T-cell (primary cell): ENCODE data around the gene SCGN. TPM values are rescaled to one million over a fixed set of nuclear protein-coding genes. Genes with fewer than 3 reads are reported as not detected.

Source experiments
- ATAC-seq, 4 experiments: fragments of 200-7000 bp in 3 of 4; fragments of 150-1000 bp in 1 of 4; cut with Tn5 transposase; replicated peaks in 1 of 4; 1 replicate in 3 of 4; 2 replicates in 1 of 4; pipeline ENCODE4 v1.10.0; 2021; ENCODE audit warnings: moderate library complexity in 3 of 4, mild to moderate bottlenecking in 2 of 4, moderate number of reproducible peaks in 1 of 4
- CTCF ChIA-PET, 2 donors: fragments of 300-600 bp; sonication (Branson Sonifier 250); formaldehyde crosslinking; loops; one replicate each; lab custom pipeline; 2022; ENCODE audit warnings: antibody characterized with exemption in 2 of 2; lab: Charles Lee
- POLR2A ChIA-PET, 2 donors: fragments of 300-600 bp; sonication (Branson Sonifier 250); formaldehyde crosslinking; loops; one replicate each; lab custom pipeline; 2022; ENCODE audit warnings: antibody characterized with exemption in 2 of 2; lab: Charles Lee
- DNase-seq, 35 experiments: peaks; one replicate each; pipeline versions ENCODE4 v3.0.0 to v3.0.0-alpha.2; 2013 to 2023
- H3K27ac ChIP-seq: one replicate; pipeline ENCODE4 v1.5.1; 2013; ENCODE audit warnings: low read length
- H3K27me3 ChIP-seq, 2 experiments: replicated peaks in 1 of 2; 1 replicate in 1 of 2; 2 replicates in 1 of 2; pipeline versions ENCODE4 v1.6.1 to v1.7.0; 2013; ENCODE audit warnings: low read length in 1 of 2, mixed read lengths in 1 of 2; ENCODE audit not compliant: control insufficient read depth in 2 of 2, insufficient read depth in 2 of 2; ENCODE audit errors: extremely low read depth in 1 of 2
- H3K36me3 ChIP-seq, 2 donors: 1 replicate in 1 of 2; 2 replicates in 1 of 2; pipeline versions ENCODE4 v1.6.1 to v1.7.0; 2013; ENCODE audit warnings: low read length in 1 of 2; ENCODE audit not compliant: control insufficient read depth in 2 of 2, insufficient read depth in 1 of 2; ENCODE audit errors: extremely low read depth in 1 of 2
- H3K4me1 ChIP-seq, 2 experiments: 1 replicate in 1 of 2; 2 replicates in 1 of 2; pipeline versions ENCODE4 v1.6.1 to v1.7.0; 2013; ENCODE audit warnings: low read length in 2 of 2, mixed read lengths in 1 of 2; ENCODE audit not compliant: insufficient read depth in 2 of 2, control insufficient read depth in 1 of 2; ENCODE audit errors: extremely low read depth in 1 of 2
- H3K4me3 ChIP-seq, 2 donors: 1 replicate in 1 of 2; 2 replicates in 1 of 2; pipeline versions ENCODE4 v1.5.1 to v1.7.0; 2013; ENCODE audit warnings: mild to moderate bottlenecking in 2 of 2, low read length in 1 of 2, moderate library complexity in 1 of 2; ENCODE audit not compliant: control insufficient read depth in 1 of 2; ENCODE audit errors: extremely low read depth in 1 of 2
- H3K9me3 ChIP-seq: 2 replicates; pipeline ENCODE4 v1.7.0; 2013
- H3K27ac Mint-ChIP-seq, 2 donors: one replicate each; pipeline ENCODE4 v1.8.0; 2020 to 2021; ENCODE audit warnings: mild to moderate bottlenecking in 2 of 2, mixed read lengths in 2 of 2
- H3K27me3 Mint-ChIP-seq, 2 donors: one replicate each; pipeline ENCODE4 v1.8.0; 2021 to 2022; ENCODE audit warnings: mixed read lengths in 2 of 2
- H3K36me3 Mint-ChIP-seq: one replicate; pipeline ENCODE4 v1.8.0; 2021; ENCODE audit warnings: mixed read lengths
- H3K4me1 Mint-ChIP-seq, 3 donors: one replicate each; pipeline ENCODE4 v1.8.0; 2020 to 2022; ENCODE audit warnings: mixed read lengths in 3 of 3, mild to moderate bottlenecking in 1 of 3
- H3K4me3 Mint-ChIP-seq, 3 donors: one replicate each; pipeline ENCODE4 v1.8.0; 2020 to 2022; ENCODE audit warnings: mild to moderate bottlenecking in 3 of 3, mixed read lengths in 3 of 3, moderate library complexity in 3 of 3
- H3K9me3 Mint-ChIP-seq, 3 donors: one replicate each; pipeline ENCODE4 v1.8.0; 2020 to 2022; ENCODE audit warnings: mixed read lengths in 3 of 3
- WGBS: methylation state at CpG from one replicate; pipeline ENCODE4 v1.1.5; 2013; ENCODE audit warnings: missing lambda C conversion rate; ENCODE audit not compliant: insufficient coverage; 5-methylcytosine and 5-hydroxymethylcytosine counted together
- total RNA-seq, 35 experiments: library from RNA in 6 of 35; stranded (reverse) in 6 of 35; fragments of 120-200 nt in 1 of 35; gene quantifications; one replicate each; pipeline versions ENCODE4 v1.2.1 to v1.2.4 and lab custom pipeline; 2013 to 2026

SCGN gene
- total RNA-seq, 5 donors from 2014 or later (not counting 1 experiment from before 2014, with no cell fraction given): not detected

GRCh38 chr6:25635886-25636317 is 16.1 kb upstream of the SCGN start:
- ChIA-PET POLR2A (no interaction called here), CTCF (no interaction called here)
- no peaks in the 10 kb centered on the region for H3K4me1 ChIP-seq
- peaks cover 0 to 21% of the 10 kb centered on the region in 2 experiments for H3K27me3 ChIP-seq
- Mint-ChIP-seq H3K27me3 (peaks cover 36 to 47% of the 10 kb centered on the region in 2 donors), H3K36me3 (no peaks in the 10 kb centered on the region), H3K9me3 (no peaks in the 10 kb centered on the region), H3K4me3 (no peak overlapping the region), H3K4me1 (no peaks in the 10 kb centered on the region), H3K27ac (no peak overlapping the region)
- WGBS: 100% methylated on average over 1 of the region's 2 CpGs
- ATAC-seq (no peak), DNase-seq (no peak)
- no peaks in the 10 kb centered on the region for H3K36me3 ChIP-seq
- no peak overlapping the region for H3K27ac ChIP-seq
- no peaks in the 10 kb centered on the region for H3K9me3 ChIP-seq
- H3K4me3 ChIP-seq: no peak overlapping the region

GRCh38 chr6:25637211-25637610 is 14.8 kb upstream of the SCGN start:
- CTCF ChIA-PET: no interaction called here
- no peaks in the 10 kb centered on the region for H3K36me3 Mint-ChIP-seq
- H3K4me1 ChIP-seq: no peaks in the 10 kb centered on the region
- no peaks in the 10 kb centered on the region for H3K36me3 ChIP-seq
- POLR2A ChIA-PET: no interaction called here
- no peaks in the 10 kb centered on the region for H3K9me3 ChIP-seq
- H3K27me3 Mint-ChIP-seq: peaks cover 41 to 50% of the 10 kb centered on the region in 2 donors
- H3K27me3 ChIP-seq: peaks cover 0 to 18% of the 10 kb centered on the region in 2 experiments
- H3K9me3 Mint-ChIP-seq: peaks cover 0 to 6% (median 0%) of the 10 kb centered on the region in 3 donors
- ATAC-seq (no peak), DNase-seq (no peak)
- H3K27ac ChIP-seq: no peak overlapping the region
- WGBS: no CpG with 5 or more reads among the region's 1 CpG
- H3K4me3 Mint-ChIP-seq: no peak overlapping the region
- H3K4me3 ChIP-seq: no peak overlapping the region
- no peaks in the 10 kb centered on the region for H3K4me1 Mint-ChIP-seq
- H3K27ac Mint-ChIP-seq: no peak overlapping the region

- CTCF ChIA-PET: interaction anchor here in 1 of 2 donors (0.6 kb wide), 1 partner anchor 282 kb away, joined by 10 read pairs; no protein-coding TSS in a partner anchor
- H3K27me3 Mint-ChIP-seq: peaks cover 46 to 54% of the 10 kb centered on the region in 2 donors
- POLR2A ChIA-PET: no interaction called here
- peaks cover 2 to 15% of the 10 kb centered on the region in 2 experiments for H3K27me3 ChIP-seq
- H3K4me3 Mint-ChIP-seq: no peak overlapping the region
- 72% methylated on average over 4 of the region's 4 CpGs for WGBS
- H3K9me3 Mint-ChIP-seq: peaks cover 0 to 6% (median 0%) of the 10 kb centered on the region in 3 donors
- no peaks in the 10 kb centered on the region for H3K36me3 ChIP-seq
- H3K4me1 ChIP-seq: no peaks in the 10 kb centered on the region
- ATAC-seq: no peak
- H3K27ac Mint-ChIP-seq: no peak overlapping the region
- H3K27ac ChIP-seq: no peak overlapping the region
- H3K36me3 Mint-ChIP-seq: no peaks in the 10 kb centered on the region
- H3K4me3 ChIP-seq: no peak overlapping the region
- DNase-seq: no peak
- no peaks in the 10 kb centered on the region for H3K9me3 ChIP-seq
- no peaks in the 10 kb centered on the region for H3K4me1 Mint-ChIP-seq
Observed at GRCh38 chr6:25637960-25638434, 14.0 kb upstream of the SCGN start.

GRCh38 chr6:25639653-25640052 is 12.4 kb upstream of the SCGN start:
- Mint-ChIP-seq H3K4me3 (no peak overlapping the region), H3K27me3 (peaks cover 51 to 59% of the 10 kb centered on the region in 2 donors), H3K27ac (no peak overlapping the region), H3K4me1 (no peaks in the 10 kb centered on the region), H3K36me3 (no peaks in the 10 kb centered on the region), H3K9me3 (peaks cover 0 to 6% (median 0%) of the 10 kb centered on the region in 3 donors)
- 90% methylated on average over 4 of the region's 4 CpGs for WGBS
- Histone ChIP-seq H3K27ac (no peak overlapping the region), H3K27me3 (peaks cover 4 to 10% of the 10 kb centered on the region in 2 experiments), H3K36me3 (no peaks in the 10 kb centered on the region), H3K4me1 (no peaks in the 10 kb centered on the region), H3K4me3 (no peak overlapping the region), H3K9me3 (no peaks in the 10 kb centered on the region)
- DNase-seq (no peak), ATAC-seq (no peak)
- CTCF ChIA-PET: no interaction called here
- POLR2A ChIA-PET: no interaction called here

GRCh38 chr6:25640446-25640845 is 11.6 kb upstream of the SCGN start:
- no peak for ATAC-seq
- POLR2A ChIA-PET: no interaction called here
- Mint-ChIP-seq H3K27ac (no peak overlapping the region), H3K9me3 (peaks cover 0 to 6% (median 0%) of the 10 kb centered on the region in 3 donors), H3K4me1 (no peaks in the 10 kb centered on the region), H3K27me3 (peaks cover 56 to 60% of the 10 kb centered on the region in 2 donors), H3K4me3 (no peak overlapping the region), H3K36me3 (no peaks in the 10 kb centered on the region)
- H3K27ac ChIP-seq: no peak overlapping the region
- 88% methylated on average over 5 of the region's 5 CpGs for WGBS
- peaks cover 4 to 10% of the 10 kb centered on the region in 2 experiments for H3K27me3 ChIP-seq
- CTCF ChIA-PET: no interaction called here
- H3K36me3 ChIP-seq: no peaks in the 10 kb centered on the region
- H3K4me1 ChIP-seq: no peaks in the 10 kb centered on the region
- no peak overlapping the region for H3K4me3 ChIP-seq
- no peak for DNase-seq
- no peaks in the 10 kb centered on the region for H3K9me3 ChIP-seq

GRCh38 chr6:25640891-25641290 is 11.1 kb upstream of the SCGN start:
- Histone ChIP-seq H3K27ac (no peak overlapping the region), H3K36me3 (no peaks in the 10 kb centered on the region), H3K9me3 (no peaks in the 10 kb centered on the region), H3K27me3 (peaks cover 4 to 9% of the 10 kb centered on the region in 2 experiments), H3K4me3 (no peak overlapping the region), H3K4me1 (no peaks in the 10 kb centered on the region)
- ChIA-PET POLR2A (no interaction called here), CTCF (no interaction called here)
- Mint-ChIP-seq H3K27ac (no peak overlapping the region), H3K9me3 (peaks cover 0 to 6% (median 0%) of the 10 kb centered on the region in 3 donors), H3K4me1 (no peaks in the 10 kb centered on the region), H3K4me3 (no peak overlapping the region), H3K36me3 (no peaks in the 10 kb centered on the region), H3K27me3 (peaks cover 59 to 63% of the 10 kb centered on the region in 2 donors)
- DNase-seq (no peak), ATAC-seq (no peak)
- 81% methylated on average over 2 of the region's 4 CpGs for WGBS
